ENCODE data around the gene AMDHD2. TPM values are rescaled to one million over a fixed set of nuclear protein-coding genes. Genes with fewer than 3 reads are reported as not detected.
"Not testable (repeated sequence)": the region's sequence is repeated elsewhere in the genome, so short reads cannot be mapped to it uniquely, and the experiment has no call there.

The AMDHD2 gene
- total and polyA plus RNA-seq, 2 of the 13 experiments (the other 11 are each of a cell fraction or from before 2014, with no cell fraction given) = 33.5 to 39.1 TPM

DNA sequence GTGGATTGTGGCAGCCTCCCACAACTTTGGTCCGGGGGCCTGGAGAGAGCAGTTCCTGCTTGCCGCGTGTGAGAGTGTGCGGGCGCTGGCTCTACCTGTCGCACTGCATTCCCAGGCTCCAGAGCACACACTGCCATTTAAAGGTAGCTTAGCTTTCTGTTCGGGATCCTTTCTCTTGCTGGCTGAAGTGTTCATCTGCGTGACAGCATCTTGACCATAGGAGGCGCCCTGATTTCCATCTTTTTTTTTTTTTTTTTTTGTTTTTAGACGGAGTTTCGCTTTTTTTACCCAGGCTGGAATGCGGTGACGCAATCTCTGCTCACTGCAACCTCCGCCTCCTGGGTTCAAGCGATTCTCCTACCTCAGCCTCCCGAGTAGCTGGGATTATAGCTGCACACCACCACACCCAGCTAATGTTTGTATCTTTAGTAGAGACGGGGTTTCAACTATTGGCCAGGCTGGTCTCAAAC is 31.3 kb downstream of the AMDHD2 start (continued):
- TF ChIP-seq, protein P1, sequence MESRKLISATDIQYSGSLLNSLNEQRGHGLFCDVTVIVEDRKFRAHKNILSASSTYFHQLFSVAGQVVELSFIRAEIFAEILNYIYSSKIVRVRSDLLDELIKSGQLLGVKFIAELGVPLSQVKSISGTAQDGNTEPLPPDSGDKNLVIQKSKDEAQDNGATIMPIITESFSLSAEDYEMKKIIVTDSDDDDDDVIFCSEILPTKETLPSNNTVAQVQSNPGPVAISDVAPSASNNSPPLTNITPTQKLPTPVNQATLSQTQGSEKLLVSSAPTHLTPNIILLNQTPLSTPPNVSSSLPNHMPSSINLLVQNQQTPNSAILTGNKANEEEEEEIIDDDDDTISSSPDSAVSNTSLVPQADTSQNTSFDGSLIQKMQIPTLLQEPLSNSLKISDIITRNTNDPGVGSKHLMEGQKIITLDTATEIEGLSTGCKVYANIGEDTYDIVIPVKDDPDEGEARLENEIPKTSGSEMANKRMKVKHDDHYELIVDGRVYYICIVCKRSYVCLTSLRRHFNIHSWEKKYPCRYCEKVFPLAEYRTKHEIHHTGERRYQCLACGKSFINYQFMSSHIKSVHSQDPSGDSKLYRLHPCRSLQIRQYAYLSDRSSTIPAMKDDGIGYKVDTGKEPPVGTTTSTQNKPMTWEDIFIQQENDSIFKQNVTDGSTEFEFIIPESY (CRISPR knock-in tag; IDR thresholded peaks at IDR 0.05) = 0 out of 2 replicates have a peak, but pooled peaks have one; percentile 8
- TF ChIP-seq HDAC1 (CRISPR knock-in tag; IDR thresholded peaks at IDR 0.05) = peak; percentile 44
- TF ChIP-seq, protein P2, sequence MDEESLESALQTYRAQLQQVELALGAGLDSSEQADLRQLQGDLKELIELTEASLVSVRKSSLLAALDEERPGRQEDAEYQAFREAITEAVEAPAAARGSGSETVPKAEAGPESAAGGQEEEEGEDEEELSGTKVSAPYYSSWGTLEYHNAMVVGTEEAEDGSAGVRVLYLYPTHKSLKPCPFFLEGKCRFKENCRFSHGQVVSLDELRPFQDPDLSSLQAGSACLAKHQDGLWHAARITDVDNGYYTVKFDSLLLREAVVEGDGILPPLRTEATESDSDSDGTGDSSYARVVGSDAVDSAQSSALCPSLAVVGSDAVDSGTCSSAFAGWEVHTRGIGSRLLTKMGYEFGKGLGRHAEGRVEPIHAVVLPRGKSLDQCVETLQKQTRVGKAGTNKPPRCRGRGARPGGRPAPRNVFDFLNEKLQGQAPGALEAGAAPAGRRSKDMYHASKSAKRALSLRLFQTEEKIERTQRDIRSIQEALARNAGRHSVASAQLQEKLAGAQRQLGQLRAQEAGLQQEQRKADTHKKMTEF (CRISPR knock-in tag; IDR thresholded peaks at IDR 0.05) = peak; percentile 26; the same call in 1 of the 2 replicates
- TF ChIP-seq, protein P3, sequence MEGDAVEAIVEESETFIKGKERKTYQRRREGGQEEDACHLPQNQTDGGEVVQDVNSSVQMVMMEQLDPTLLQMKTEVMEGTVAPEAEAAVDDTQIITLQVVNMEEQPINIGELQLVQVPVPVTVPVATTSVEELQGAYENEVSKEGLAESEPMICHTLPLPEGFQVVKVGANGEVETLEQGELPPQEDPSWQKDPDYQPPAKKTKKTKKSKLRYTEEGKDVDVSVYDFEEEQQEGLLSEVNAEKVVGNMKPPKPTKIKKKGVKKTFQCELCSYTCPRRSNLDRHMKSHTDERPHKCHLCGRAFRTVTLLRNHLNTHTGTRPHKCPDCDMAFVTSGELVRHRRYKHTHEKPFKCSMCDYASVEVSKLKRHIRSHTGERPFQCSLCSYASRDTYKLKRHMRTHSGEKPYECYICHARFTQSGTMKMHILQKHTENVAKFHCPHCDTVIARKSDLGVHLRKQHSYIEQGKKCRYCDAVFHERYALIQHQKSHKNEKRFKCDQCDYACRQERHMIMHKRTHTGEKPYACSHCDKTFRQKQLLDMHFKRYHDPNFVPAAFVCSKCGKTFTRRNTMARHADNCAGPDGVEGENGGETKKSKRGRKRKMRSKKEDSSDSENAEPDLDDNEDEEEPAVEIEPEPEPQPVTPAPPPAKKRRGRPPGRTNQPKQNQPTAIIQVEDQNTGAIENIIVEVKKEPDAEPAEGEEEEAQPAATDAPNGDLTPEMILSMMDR (CRISPR knock-in tag; IDR thresholded peaks at IDR 0.05) = peak; percentile 39
- TF ChIP-seq HDAC2 (CRISPR knock-in tag; IDR thresholded peaks at IDR 0.05) = peak; percentile 33; the same call in 1 of the 2 replicates
- TF ChIP-seq TARDBP (CRISPR knock-in tag; IDR thresholded peaks at IDR 0.05) = peak; percentile 41; the same call in 1 of the 2 replicates
- TF ChIP-seq, protein P4, sequence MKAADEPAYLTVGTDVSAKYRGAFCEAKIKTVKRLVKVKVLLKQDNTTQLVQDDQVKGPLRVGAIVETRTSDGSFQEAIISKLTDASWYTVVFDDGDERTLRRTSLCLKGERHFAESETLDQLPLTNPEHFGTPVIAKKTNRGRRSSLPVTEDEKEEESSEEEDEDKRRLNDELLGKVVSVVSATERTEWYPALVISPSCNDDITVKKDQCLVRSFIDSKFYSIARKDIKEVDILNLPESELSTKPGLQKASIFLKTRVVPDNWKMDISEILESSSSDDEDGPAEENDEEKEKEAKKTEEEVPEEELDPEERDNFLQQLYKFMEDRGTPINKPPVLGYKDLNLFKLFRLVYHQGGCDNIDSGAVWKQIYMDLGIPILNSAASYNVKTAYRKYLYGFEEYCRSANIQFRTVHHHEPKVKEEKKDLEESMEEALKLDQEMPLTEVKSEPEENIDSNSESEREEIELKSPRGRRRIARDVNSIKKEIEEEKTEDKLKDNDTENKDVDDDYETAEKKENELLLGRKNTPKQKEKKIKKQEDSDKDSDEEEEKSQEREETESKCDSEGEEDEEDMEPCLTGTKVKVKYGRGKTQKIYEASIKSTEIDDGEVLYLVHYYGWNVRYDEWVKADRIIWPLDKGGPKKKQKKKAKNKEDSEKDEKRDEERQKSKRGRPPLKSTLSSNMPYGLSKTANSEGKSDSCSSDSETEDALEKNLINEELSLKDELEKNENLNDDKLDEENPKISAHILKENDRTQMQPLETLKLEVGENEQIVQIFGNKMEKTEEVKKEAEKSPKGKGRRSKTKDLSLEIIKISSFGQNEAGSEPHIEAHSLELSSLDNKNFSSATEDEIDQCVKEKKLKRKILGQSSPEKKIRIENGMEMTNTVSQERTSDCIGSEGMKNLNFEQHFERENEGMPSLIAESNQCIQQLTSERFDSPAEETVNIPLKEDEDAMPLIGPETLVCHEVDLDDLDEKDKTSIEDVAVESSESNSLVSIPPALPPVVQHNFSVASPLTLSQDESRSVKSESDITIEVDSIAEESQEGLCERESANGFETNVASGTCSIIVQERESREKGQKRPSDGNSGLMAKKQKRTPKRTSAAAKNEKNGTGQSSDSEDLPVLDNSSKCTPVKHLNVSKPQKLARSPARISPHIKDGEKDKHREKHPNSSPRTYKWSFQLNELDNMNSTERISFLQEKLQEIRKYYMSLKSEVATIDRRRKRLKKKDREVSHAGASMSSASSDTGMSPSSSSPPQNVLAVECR (CRISPR knock-in tag; IDR thresholded peaks at IDR 0.05; ENCODE audit: borderline replicate concordance) = peak; percentile 21; the same call in 1 of the 2 replicates
- TF ChIP-seq ADNP (CRISPR knock-in tag; IDR thresholded peaks at IDR 0.05) = peak; percentile 91
- peak; percentile 24; the same call in 1 of the 2 replicates for TF ChIP-seq KDM1A (CRISPR knock-in tag; IDR thresholded peaks at IDR 0.05)
- TF ChIP-seq CEBPG (CRISPR knock-in tag; IDR thresholded peaks at IDR 0.05) = peak; percentile 95
- not testable (repeated sequence) for TF ChIP-seq SOX6 (IDR thresholded peaks at IDR 0.05); CREM (CRISPR knock-in tag; IDR thresholded peaks at IDR 0.05)
- peak; percentile 29; the same call in 1 of the 2 replicates for TF ChIP-seq SOX6 (CRISPR knock-in tag; IDR thresholded peaks at IDR 0.05)
- TF ChIP-seq ATF7 (IDR thresholded peaks at IDR 0.05) = peak; percentile 90
- TF ChIP-seq ATF7 (CRISPR knock-in tag; IDR thresholded peaks at IDR 0.05) = peak; percentile 74; the same call in 1 of the 2 replicates
- TF ChIP-seq HOXA3 (CRISPR knock-in tag; IDR thresholded peaks at IDR 0.05) = peak; percentile 63; the same call in 1 of the 2 replicates
- TF ChIP-seq TGIF2 (CRISPR knock-in tag; IDR thresholded peaks at IDR 0.05) = 0 out of 2 replicates have a peak, but pooled peaks have one; percentile 41
- TF ChIP-seq GATAD2A (CRISPR knock-in tag; IDR thresholded peaks at IDR 0.05) = peak; percentile 33; the same call in 1 of the 2 replicates
- TF ChIP-seq, protein P5, sequence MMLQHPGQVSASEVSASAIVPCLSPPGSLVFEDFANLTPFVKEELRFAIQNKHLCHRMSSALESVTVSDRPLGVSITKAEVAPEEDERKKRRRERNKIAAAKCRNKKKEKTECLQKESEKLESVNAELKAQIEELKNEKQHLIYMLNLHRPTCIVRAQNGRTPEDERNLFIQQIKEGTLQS (CRISPR knock-in tag; IDR thresholded peaks at IDR 0.05) = peak; percentile 90
- peak; percentile 21; the same call in 1 of the 2 replicates for TF ChIP-seq CREM (IDR thresholded peaks at IDR 0.05)
